SU-DHL-6 (cell line): ENCODE data around the gene TMPRSS9.

Experiments
- H2AFZ ChIP-seq: fragments of 200-600 bp; sonication (generic); 2 replicates; pipeline ENCODE4 v1.6.1; 2014; ENCODE audit warnings: low read depth, mild to moderate bottlenecking, moderate library complexity, mixed read lengths, antibody characterized with exemption, low read length; ENCODE audit not compliant: severe bottlenecking
- H3F3A ChIP-seq: fragments of 200-600 bp; shearing (Covaris generic); 2 replicates; pipeline ENCODE4 v1.6.0; 2016; ENCODE audit warnings: antibody characterized with exemption, mild to moderate bottlenecking; ENCODE audit not compliant: insufficient read depth
- H3K27ac ChIP-seq: fragments of 200-600 bp; sonication (generic); 2 replicates; pipeline ENCODE4 v1.5.1; 2016; ENCODE audit warnings: low read depth, mild to moderate bottlenecking, low read length, moderate library complexity, mixed read lengths
- H3K27me3 ChIP-seq: fragments of 200-600 bp; sonication (generic), shearing (Covaris generic); 2 replicates; pipeline ENCODE4 v1.6.0; 2014; ENCODE audit warnings: mild to moderate bottlenecking, low read length
- H3K36me3 ChIP-seq: fragments of 200-600 bp; sonication (generic); 2 replicates; pipeline ENCODE4 v1.6.1; 2014; ENCODE audit warnings: mild to moderate bottlenecking, low read length, mixed read lengths
- H3K4me2 ChIP-seq: fragments of 300-600, 200-600 bp; shearing (Covaris generic), sonication (generic); 2 replicates; pipeline ENCODE4 v1.6.0; 2014; ENCODE audit warnings: low read length, low read depth, mild to moderate bottlenecking; ENCODE audit not compliant: poor library complexity, severe bottlenecking
- H3K4me3 ChIP-seq: fragments of 200-600 bp; sonication (generic); 2 replicates; pipeline ENCODE4 v1.5.1; 2014; ENCODE audit warnings: antibody characterized with exemption, low read length, mild to moderate bottlenecking, mixed read lengths; ENCODE audit not compliant: insufficient read depth, poor library complexity, severe bottlenecking
- H3K79me2 ChIP-seq: fragments of 200-600 bp; sonication (generic); 2 replicates; pipeline ENCODE4 v1.6.1; 2014; ENCODE audit warnings: mild to moderate bottlenecking, low read length, moderate library complexity; ENCODE audit not compliant: insufficient read depth
- H3K9ac ChIP-seq: fragments of 200-600 bp; sonication (generic); 2 replicates; pipeline ENCODE4 v1.7.0; 2014; ENCODE audit warnings: mild to moderate bottlenecking, low read length
- H3K9me2 ChIP-seq: fragments of 200-600 bp; sonication (generic); replicated peaks from 2 replicates; pipeline ENCODE4 v1.6.1; 2014; ENCODE audit warnings: low read length; ENCODE audit not compliant: insufficient read depth
- H3K9me3 ChIP-seq: fragments of 200-600 bp; sonication (generic); 2 replicates; pipeline ENCODE4 v1.6.1; 2014; ENCODE audit warnings: low read length, mixed read lengths; ENCODE audit not compliant: insufficient read depth
- H4K20me1 ChIP-seq: fragments of 200-600 bp; sonication (generic); 2 replicates; pipeline ENCODE4 v1.6.1; 2014; ENCODE audit warnings: low read depth, mild to moderate bottlenecking, antibody characterized with exemption, low read length, moderate library complexity, mixed read lengths
- EZH2phosphoT487 ChIP-seq: fragments of 200-600 bp; sonication (generic), shearing (Covaris generic); conservative IDR thresholded peaks from 2 replicates; pipeline ENCODE4 v1.6.1; 2018; ENCODE audit warnings: mild to moderate bottlenecking, antibody characterized with exemption, low read length, moderate library complexity, mixed read lengths
- TF ChIP-seq, protein P1 (sequence below): fragments of 200-600 bp; sonication (generic); IDR thresholded peaks from one replicate; pipeline ENCODE4 v1.5.1; 2017; ENCODE audit warnings: antibody characterized with exemption, mild to moderate bottlenecking, low read length, moderate library complexity; ENCODE audit not compliant: insufficient read depth, poor library complexity, severe bottlenecking

TMPRSS9 gene

DNA sequence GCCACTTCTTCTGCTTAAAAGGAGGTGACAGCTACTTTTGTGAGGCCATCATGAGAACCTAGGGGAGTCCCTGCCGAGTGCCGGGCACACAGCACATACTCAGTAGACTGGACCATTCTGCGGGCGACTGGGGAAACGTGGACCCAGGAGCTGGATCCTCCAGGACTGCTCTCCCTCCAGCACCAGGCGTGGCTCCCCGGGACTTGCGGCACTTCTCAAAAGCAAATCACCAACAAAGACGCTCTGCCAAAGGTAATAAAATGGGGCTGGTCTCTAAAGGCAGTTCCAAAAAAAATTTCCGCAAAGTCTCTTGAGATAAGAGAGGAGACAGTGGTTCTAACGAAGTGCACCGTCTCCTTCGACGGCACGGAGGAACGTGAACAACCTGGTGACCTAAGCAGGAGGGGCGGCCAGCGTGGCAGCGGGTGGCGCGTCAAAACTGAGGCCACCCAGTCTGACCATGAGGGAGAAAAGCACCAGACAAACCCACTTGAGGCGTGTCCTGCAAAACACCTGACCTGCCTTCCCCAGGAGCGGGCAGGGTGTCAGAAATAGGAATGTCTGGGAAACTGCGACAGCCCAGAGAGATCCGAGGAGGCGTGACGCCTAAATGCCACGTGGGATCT, 1.4 kb upstream of the TMPRSS9 start:
- H4K20me1 ChIP-seq: no peaks in the 10 kb centered on the region
- no peaks in the 10 kb centered on the region for H3K36me3 ChIP-seq
- no peaks in the 10 kb centered on the region for H3K9me2 ChIP-seq
- no peak overlapping the region for H3K4me2 ChIP-seq
- H2AFZ ChIP-seq: no peak overlapping the region
- no peaks in the 10 kb centered on the region for H3K79me2 ChIP-seq
- H3F3A ChIP-seq: no peaks in the 10 kb centered on the region
- H3K9me3 ChIP-seq: no peaks in the 10 kb centered on the region
- H3K4me3 ChIP-seq: no peak overlapping the region
- H3K9ac ChIP-seq: no peak overlapping the region
- no peak overlapping the region for H3K27ac ChIP-seq
- TF ChIP-seq, protein P1, sequence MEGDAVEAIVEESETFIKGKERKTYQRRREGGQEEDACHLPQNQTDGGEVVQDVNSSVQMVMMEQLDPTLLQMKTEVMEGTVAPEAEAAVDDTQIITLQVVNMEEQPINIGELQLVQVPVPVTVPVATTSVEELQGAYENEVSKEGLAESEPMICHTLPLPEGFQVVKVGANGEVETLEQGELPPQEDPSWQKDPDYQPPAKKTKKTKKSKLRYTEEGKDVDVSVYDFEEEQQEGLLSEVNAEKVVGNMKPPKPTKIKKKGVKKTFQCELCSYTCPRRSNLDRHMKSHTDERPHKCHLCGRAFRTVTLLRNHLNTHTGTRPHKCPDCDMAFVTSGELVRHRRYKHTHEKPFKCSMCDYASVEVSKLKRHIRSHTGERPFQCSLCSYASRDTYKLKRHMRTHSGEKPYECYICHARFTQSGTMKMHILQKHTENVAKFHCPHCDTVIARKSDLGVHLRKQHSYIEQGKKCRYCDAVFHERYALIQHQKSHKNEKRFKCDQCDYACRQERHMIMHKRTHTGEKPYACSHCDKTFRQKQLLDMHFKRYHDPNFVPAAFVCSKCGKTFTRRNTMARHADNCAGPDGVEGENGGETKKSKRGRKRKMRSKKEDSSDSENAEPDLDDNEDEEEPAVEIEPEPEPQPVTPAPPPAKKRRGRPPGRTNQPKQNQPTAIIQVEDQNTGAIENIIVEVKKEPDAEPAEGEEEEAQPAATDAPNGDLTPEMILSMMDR: no peak
- TF ChIP-seq EZH2phosphoT487: no peak
- H3K27me3 ChIP-seq: no peaks in the 10 kb centered on the region

DNA sequence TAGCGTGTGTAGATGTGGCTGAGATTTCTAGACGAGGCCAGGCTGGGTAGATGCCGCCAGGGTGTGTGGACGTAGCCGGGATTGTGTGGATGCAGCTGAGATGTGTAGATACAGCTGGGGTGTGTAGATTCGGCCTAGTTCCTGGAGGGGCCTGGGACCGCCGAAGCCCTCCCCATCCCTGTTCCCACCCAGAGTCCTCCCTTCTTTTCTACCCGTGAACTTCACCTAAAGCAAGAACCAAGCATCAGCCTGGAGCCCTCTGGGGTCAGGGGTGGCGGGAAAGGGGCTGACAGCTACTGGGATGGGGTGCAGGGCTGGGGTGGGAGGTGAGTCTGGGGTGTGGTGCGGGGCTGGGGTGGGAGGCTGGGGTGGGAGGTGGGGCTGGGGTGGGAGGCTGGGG, 768 bp downstream of the TMPRSS9 start:
- H3K9ac ChIP-seq: no peak overlapping the region
- no peak for TF ChIP-seq EZH2phosphoT487
- TF ChIP-seq, protein P1: no peak

DNA sequence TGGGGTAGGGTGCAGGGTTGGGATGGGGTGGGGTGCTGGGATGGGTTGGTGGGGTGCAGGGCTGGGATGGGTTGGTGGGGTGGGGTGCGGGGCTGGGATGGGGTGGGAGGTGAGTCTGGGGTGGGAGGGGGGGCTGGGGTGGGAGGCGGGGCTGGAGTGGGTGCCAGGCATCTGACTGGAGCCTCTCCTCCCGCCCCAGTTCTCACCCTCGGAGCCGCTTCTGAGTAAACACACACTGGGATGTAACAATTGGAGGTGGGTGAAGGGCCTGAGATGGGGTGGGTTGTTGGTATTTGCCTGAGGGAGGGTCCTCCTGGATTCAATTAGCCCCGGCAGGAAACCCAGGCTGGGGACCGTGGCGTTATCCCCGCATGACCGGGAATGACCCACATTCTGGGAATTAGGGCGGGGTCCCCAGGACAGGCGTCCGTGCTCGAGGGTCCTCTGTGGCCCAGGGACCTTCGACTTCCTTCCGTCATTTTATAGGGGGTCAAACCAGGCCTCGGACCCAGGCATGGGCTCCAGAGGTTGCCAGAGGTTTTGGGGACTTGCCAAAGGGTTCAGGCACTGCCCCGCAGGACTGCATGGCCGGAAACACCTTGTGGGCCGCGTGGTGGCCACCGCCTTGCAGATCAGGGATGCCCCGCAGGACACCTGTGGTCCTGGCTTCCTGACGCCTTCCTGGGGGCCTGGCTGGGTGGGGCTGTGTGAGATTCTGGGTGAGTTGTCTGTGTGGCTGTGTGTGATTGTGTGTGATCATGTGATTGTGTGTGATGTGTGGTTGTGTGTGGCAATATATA, 1.4 kb downstream of the TMPRSS9 start:
- Histone ChIP-seq H3K27me3 (no peaks in the 10 kb centered on the region), H3K79me2 (no peaks in the 10 kb centered on the region), H3K4me3 (no peak overlapping the region), H3K9ac (no peak overlapping the region), H3K9me3 (no peaks in the 10 kb centered on the region), H3K9me2 (no peaks in the 10 kb centered on the region), H3K27ac (no peak overlapping the region), H3F3A (no peaks in the 10 kb centered on the region), H3K36me3 (no peaks in the 10 kb centered on the region), H3K4me2 (no peak overlapping the region), H2AFZ (no peak overlapping the region), H4K20me1 (no peaks in the 10 kb centered on the region)
- TF ChIP-seq EZH2phosphoT487: no peak
- TF ChIP-seq, protein P1: no peak

More for the DNA sequence above, 768 bp downstream of the TMPRSS9 start:
- Histone ChIP-seq H2AFZ (no peak overlapping the region), H3K9me3 (no peaks in the 10 kb centered on the region), H3K27ac (no peak overlapping the region), H3K27me3 (no peaks in the 10 kb centered on the region), H3K9me2 (no peaks in the 10 kb centered on the region), H3K4me2 (no peak overlapping the region), H3K36me3 (no peaks in the 10 kb centered on the region), H3K79me2 (no peaks in the 10 kb centered on the region), H4K20me1 (no peaks in the 10 kb centered on the region), H3K4me3 (no peak overlapping the region), H3F3A (no peaks in the 10 kb centered on the region)
